Ureter (tissue), 1 donor: ENCODE data around the gene TDRD5. TPM values are rescaled to one million over a fixed set of nuclear protein-coding genes. Genes with fewer than 3 reads are reported as not detected.

Experiments
- DNase-seq: peaks from one replicate; pipeline ENCODE4 v3.0.0-alpha.2; 2020; ENCODE audit warnings: low spot score
- total RNA-seq: library from RNA; stranded (reverse); gene quantifications from one replicate; pipeline ENCODE4 v1.2.4, GENCODE V29; 2023
- donor health status: DM: yes; HTN: yes; CAD: no.

Gene TDRD5, protein sequence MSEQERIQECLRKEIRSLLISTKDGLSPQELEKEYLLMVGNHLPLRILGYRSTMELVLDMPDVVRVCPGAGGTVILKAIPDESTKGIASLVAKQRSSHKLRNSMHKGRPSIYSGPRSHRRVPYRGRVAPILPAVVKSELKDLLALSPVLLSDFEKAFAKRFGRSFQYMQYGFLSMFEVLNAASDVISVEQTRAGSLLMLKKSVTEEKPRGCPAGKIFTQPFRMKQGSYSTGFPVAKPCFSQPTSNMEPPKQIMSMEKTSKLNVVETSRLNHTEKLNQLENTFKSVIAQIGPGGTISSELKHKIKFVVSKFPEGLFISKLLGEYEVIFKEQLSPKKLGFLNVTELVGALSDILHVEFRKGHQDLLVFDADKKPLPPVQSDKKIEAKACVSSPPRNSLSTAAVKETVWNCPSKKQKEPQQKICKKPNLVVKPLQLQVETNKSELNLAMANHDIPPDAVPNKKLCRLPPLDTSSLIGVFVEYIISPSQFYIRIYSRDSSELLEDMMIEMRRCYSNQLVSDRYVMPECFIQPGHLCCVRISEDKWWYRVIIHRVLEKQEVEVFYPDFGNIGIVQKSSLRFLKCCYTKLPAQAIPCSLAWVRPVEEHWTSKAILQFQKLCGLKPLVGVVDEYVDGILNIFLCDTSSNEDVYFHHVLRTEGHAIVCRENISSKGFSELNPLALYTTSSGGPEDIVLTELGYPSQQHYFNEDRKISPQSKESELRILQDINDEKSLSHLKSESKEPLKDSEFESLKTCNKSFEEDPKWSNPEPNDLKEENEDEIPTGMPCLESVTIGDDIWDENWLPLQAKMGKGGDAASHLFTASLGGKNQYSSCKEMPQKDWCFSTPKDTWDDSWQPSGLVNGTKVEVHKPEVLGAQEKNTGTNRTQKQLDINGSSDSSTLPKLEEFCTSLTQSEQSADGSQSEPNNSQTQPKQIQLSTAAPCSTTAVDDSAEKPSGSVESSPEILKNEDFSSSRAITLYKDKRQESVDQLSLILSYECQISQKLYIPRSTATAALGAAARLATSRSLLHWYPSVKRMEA
- total RNA-seq, result 1.0 TPM

DNA sequence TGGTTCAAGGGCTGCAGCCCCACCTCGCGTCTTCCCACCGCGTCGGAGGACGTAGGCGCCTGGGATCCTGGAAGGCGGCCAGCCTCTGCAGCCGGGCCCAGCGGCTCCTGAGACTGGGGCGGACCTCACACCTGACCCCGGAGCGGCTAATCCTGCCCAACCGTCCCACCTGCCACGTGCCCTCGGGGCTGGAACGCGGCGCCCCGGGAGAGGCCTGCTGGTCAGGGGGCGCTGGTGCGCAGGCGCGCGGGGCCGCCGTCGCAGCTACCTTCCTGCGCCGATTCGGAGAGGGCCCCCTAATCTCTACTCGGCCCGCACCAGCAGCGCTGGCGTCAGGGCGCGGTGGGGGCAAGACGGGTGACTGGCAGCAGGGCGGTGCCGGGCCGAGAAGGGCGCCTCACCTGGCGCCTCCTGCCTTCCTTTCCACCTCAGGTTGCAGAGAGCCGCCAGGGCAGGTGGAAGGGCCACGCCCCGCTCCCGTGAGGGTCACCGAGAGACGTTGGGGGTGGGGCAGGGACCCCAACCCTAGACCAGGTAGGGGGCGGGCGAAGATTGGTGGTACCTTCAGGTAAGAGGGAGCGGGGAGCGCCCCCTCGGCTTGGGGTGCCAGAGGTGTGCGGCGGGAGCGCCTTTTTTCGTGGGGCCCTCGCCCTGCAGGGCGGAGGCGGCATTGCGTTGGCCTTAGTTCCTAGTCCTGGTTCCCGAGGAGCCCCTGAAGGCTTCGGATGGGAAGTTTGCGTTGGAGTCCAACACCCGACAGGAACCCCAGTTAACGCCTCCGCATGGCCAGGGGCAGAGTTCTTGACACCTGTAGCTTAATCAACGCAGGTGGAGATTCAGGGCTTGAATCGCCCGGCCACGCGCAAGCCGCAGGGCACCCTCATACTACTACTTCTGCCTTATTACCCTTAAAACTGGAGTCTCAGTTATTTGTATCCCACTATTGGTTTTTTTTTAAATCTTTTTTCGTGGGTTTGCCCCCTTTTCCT is at the start of gene TDRD5:
TDRD5 (plus strand) TSS at position 241 of the 989 bp plus-strand sequence. CDS start 784 bp downstream, outside the sequence.
- DNase-seq, result no peak

- DNase-seq, result no peak
Observed at GRCh38 chr1:179545321-179545720, 46.3 kb upstream of the TDRD5 start.

- no peak for DNase-seq
Observed at GRCh38 chr1:179547021-179547535, 44.6 kb upstream of the TDRD5 start.

- no peak for DNase-seq
Observed at GRCh38 chr1:179548666-179549367, 42.8 kb upstream of the TDRD5 start.

DNA sequence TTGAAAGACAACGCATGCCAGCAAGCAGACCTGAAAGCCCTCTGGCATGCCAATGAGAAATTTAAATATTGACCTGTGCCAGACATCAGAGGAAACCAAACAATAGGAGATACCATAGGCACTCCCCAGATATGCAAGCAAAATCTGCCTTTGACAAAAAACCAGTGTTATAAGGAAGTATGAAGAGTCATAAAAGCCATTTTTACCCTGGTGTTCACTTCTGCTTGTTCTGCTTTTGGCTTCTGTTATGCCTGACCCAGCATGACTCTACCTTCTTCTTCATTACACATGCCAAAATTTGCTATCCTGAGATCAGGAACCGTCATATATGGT is 42.3 kb upstream of the TDRD5 start:
- DNase-seq, result no peak

GRCh38 chr1:179550746-179551682 is 40.6 kb upstream of the TDRD5 start:
- DNase-seq, result no peak

DNA sequence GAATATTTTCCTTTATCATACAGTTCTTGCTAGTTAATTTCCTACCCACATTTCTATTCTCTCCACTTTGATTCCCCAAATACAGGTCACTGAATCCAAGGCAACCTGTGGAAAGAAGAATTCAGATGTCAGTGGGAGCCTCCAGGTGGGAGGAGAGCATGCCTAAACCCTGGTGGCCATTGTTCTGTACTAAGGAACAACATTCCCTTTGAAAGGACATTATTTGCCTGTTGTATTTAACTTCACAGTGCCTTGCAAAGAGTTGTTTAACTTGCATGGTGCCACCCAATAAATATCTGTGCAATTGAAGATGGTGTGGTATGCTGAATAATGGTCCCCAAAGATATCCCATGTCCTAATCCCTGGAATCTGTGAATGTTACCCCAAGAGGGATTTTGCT is 37.2 kb upstream of the TDRD5 start:
- no peak for DNase-seq

- no peak for DNase-seq
Observed at GRCh38 chr1:179558078-179558477, 33.6 kb upstream of the TDRD5 start.

GRCh38 chr1:179575497-179576314 is 15.9 kb upstream of the TDRD5 start, which contains the start of gene NPHS2:
Gene NPHS2, minus strand, starts transcription at chr1:179575948. Its CDS starts 84 bp downstream, at chr1:179575864.
- no peak for DNase-seq

DNA sequence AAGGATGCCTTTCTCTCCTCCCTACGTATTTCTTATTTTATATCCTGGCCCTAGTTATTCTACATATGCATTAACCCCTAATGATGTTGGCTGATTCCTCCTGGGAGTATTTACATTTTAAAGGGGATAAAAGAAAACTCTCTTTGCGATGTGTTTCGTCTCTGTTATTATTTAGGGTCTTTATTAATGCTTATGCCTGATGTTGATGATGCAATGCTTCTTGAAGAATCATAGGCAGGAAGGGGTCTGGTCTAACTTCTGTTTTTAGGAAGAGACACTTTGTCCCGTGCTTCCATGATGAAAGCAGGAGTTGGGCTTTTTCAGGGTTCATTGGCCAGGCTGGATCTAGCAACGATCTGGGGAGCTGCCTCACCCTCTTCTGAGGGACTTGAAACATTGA is 15.1 kb upstream of the TDRD5 start:
- no peak for DNase-seq

GRCh38 chr1:179583771-179584320 is 7.8 kb upstream of the TDRD5 start:
- no peak for DNase-seq

DNA sequence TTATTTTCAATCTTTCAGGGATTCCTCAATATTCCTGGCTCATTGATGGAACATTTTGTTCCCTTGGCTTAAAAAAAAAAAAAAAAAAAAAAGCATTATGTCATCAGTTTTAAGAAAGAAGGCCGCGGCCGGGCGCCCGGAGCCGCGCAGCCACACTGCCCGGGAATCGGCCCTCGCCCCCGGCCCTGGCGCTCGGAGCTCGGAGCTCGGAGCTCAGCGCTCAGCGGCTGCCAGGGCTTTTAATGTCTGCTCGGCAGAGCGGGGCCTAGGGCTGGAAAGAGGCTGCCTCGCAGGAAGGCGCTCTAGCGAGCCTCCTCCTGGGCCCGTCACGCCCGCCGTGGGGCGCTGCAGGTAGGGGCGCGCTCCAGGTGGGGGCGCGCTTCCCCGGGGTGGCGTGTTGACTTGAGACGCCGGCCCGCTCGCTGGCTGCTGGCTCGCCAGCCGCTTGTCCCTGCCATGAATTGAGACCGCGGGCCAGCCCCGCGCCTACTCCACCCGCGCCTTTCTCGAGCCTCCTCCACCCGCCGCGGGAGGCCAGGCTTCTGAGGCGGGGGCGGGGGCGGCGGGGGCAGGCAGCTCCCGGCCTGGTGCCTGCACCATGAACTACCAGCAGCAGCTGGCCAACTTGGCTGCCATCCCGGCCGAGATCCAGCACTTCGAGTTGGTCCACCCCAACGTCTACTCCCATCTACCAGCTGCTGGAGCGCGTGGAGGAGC is 5.4 kb upstream of the TDRD5 start:
- no peak for DNase-seq

DNA sequence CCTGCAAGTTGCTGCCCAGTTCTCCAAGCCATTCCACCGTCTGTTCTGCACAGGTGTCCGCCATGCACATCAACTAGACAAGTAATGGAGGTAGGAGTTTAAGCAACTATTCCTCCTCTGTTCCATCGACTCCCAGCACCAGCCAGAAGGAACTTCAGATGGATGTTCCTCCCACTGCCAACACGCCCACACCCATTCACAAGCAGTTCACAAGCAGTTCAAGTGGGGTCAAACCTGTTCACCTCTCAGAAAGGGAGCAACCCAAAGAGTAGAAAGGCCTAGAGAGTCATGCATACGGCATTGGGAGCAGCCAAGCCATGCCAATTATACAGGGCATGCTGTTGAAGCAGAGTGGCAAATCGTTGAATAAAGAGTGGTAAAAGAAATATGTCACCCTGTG is 4.3 kb upstream of the TDRD5 start:
- DNase-seq, result no peak

DNA sequence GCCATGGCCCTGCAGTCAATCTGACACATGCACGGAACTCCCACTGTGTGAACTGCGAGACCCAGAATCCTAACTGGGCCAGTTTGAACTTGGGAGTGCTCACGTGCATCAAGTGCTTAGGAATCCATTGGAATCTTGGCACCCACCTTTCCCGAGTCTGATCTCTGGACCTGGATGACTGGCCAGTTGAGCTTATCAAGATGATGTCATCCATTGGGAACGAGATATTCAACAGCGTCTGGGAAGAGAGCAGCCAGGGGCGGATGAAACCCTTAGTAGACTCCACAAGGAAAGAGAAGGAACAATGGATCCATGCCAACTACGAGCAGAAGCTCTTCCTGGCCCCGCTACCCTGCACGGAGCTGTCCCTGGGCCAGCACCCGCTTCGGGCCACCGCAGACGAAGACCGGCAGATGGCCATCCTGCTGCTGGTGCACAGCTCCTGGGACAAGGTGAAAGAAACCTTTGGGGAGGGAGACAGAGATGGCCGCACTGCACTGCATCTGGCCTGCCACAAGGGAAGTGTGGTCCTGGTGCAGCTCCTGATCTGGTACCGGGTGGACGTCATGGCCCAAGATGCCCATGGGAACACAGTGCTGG is 3.1 kb upstream of the TDRD5 start:
- DNase-seq, result no peak

- no peak for DNase-seq
Observed at GRCh38 chr1:179589509-179589908, 2.1 kb upstream of the TDRD5 start.

- DNase-seq, result no peak
Observed at GRCh38 chr1:179590671-179591070, 961 bp upstream of the TDRD5 start.

- DNase-seq, result no peak
Observed at GRCh38 chr1:179591253-179591591, 410 bp upstream of the TDRD5 start.
